ENCODE data around the gene ADAMTS15. TPM values are rescaled to one million over a fixed set of nuclear protein-coding genes. Genes with fewer than 3 reads are reported as not detected.

ADAMTS15 gene
- total RNA-seq, 2 experiments from 2014 or later: not detected

- Mint-ChIP-seq H3K4me3 (no peak overlapping the region), H3K27ac (no peak overlapping the region), H3K36me3 (ENCODE audit: low read depth) (no peaks in the 10 kb centered on the region), H3K4me1 (ENCODE audit: low read depth) (peaks cover 2% of the 10 kb centered on the region), H3K9me3 (no peaks in the 10 kb centered on the region), H3K27me3 (ENCODE audit: low read depth) (no peaks in the 10 kb centered on the region)
- DNase-seq: no peak
- CTCF ChIA-PET: interaction anchor here (0.9 kb wide), 1 partner anchor 452 kb away, joined by 4 read pairs; no protein-coding TSS in a partner anchor
- intact Hi-C loops (cut with micrococcal nuclease): no loop called here
Measured at GRCh38 chr11:130409594-130410388, 38.7 kb upstream of the ADAMTS15 start.

GRCh38 chr11:130411223-130411622, 37.2 kb upstream of the ADAMTS15 start:
- Mint-ChIP-seq H3K4me3 (no peak overlapping the region), H3K27me3 (ENCODE audit: low read depth) (no peaks in the 10 kb centered on the region), H3K27ac (no peak overlapping the region), H3K36me3 (ENCODE audit: low read depth) (no peaks in the 10 kb centered on the region), H3K4me1 (ENCODE audit: low read depth) (peaks cover 2% of the 10 kb centered on the region), H3K9me3 (no peaks in the 10 kb centered on the region)
- no peak for DNase-seq
- CTCF ChIA-PET: no interaction called here
- intact Hi-C loops (cut with micrococcal nuclease): no loop called here

GRCh38 chr11:130413405-130414106, 34.9 kb upstream of the ADAMTS15 start:
- intact Hi-C loops (cut with micrococcal nuclease): no loop called here
- DNase-seq: no peak
- Mint-ChIP-seq H3K4me1 (ENCODE audit: low read depth) (peaks cover 2% of the 10 kb centered on the region), H3K27ac (no peak overlapping the region), H3K36me3 (ENCODE audit: low read depth) (no peaks in the 10 kb centered on the region), H3K9me3 (no peaks in the 10 kb centered on the region), H3K4me3 (no peak overlapping the region), H3K27me3 (ENCODE audit: low read depth) (no peaks in the 10 kb centered on the region)
- CTCF ChIA-PET: no interaction called here

GRCh38 chr11:130414107-130415080, 34.1 kb upstream of the ADAMTS15 start:
- intact Hi-C loops (cut with micrococcal nuclease): no loop called here
- no peak overlapping the region for H3K4me3 Mint-ChIP-seq
- H3K4me1 Mint-ChIP-seq (ENCODE audit: low read depth): peaks cover 2% of the 10 kb centered on the region
- no peaks in the 10 kb centered on the region for H3K36me3 Mint-ChIP-seq (ENCODE audit: low read depth)
- H3K27ac Mint-ChIP-seq: no peak overlapping the region
- no peaks in the 10 kb centered on the region for H3K9me3 Mint-ChIP-seq
- H3K27me3 Mint-ChIP-seq (ENCODE audit: low read depth): no peaks in the 10 kb centered on the region
- CTCF ChIA-PET: no interaction called here
- no peak for DNase-seq

- no peaks in the 10 kb centered on the region for H3K9me3 Mint-ChIP-seq
Measured at GRCh38 chr11:130415731-130416529, 32.5 kb upstream of the ADAMTS15 start.

GRCh38 chr11:130416530-130416882, 31.9 kb upstream of the ADAMTS15 start:
- CTCF ChIA-PET: interaction anchor here (2.0 to 2.5 kb wide), 2 partner anchors 15 to 446 kb away, joined by 5 to 7 read pairs; no protein-coding TSS in a partner anchor
- Mint-ChIP-seq H3K4me3 (no peak overlapping the region), H3K4me1 (ENCODE audit: low read depth) (peaks cover 2% of the 10 kb centered on the region), H3K36me3 (ENCODE audit: low read depth) (no peaks in the 10 kb centered on the region), H3K27me3 (ENCODE audit: low read depth) (no peaks in the 10 kb centered on the region), H3K27ac (no peak overlapping the region), H3K9me3 (no peaks in the 10 kb centered on the region)
- no peak for DNase-seq
- intact Hi-C loops (cut with micrococcal nuclease): no loop called here

More at GRCh38 chr11:130415731-130416529, 32.5 kb upstream of the ADAMTS15 start:
- Mint-ChIP-seq H3K27me3 (ENCODE audit: low read depth) (no peaks in the 10 kb centered on the region), H3K36me3 (ENCODE audit: low read depth) (no peaks in the 10 kb centered on the region), H3K4me3 (no peak overlapping the region), H3K27ac (no peak overlapping the region), H3K4me1 (ENCODE audit: low read depth) (peaks cover 2% of the 10 kb centered on the region)
- no peak for DNase-seq
- intact Hi-C loops (cut with micrococcal nuclease): no loop called here
- CTCF ChIA-PET: interaction anchor here (2.0 to 2.5 kb wide), 2 partner anchors 15 to 446 kb away, joined by 5 to 7 read pairs; no protein-coding TSS in a partner anchor

- CTCF ChIA-PET: interaction anchor here (2.0 to 2.5 kb wide), 2 partner anchors 14 to 445 kb away, joined by 5 to 7 read pairs; no protein-coding TSS in a partner anchor
- peaks cover 2% of the 10 kb centered on the region for H3K4me1 Mint-ChIP-seq (ENCODE audit: low read depth)
- H3K9me3 Mint-ChIP-seq: no peaks in the 10 kb centered on the region
- H3K4me3 Mint-ChIP-seq: no peak overlapping the region
- no peaks in the 10 kb centered on the region for H3K36me3 Mint-ChIP-seq (ENCODE audit: low read depth)
- no peak for DNase-seq
- H3K27me3 Mint-ChIP-seq (ENCODE audit: low read depth): no peaks in the 10 kb centered on the region
- intact Hi-C loops (cut with micrococcal nuclease): no loop called here
- H3K27ac Mint-ChIP-seq: no peak overlapping the region
Measured at GRCh38 chr11:130416906-130417305, 31.5 kb upstream of the ADAMTS15 start.

GRCh38 chr11:130418210-130418609, 30.2 kb upstream of the ADAMTS15 start:
- intact Hi-C loops (cut with micrococcal nuclease): no loop called here
- DNase-seq: no peak
- Mint-ChIP-seq H3K36me3 (ENCODE audit: low read depth) (no peaks in the 10 kb centered on the region), H3K9me3 (no peaks in the 10 kb centered on the region), H3K4me1 (ENCODE audit: low read depth) (peaks cover 2% of the 10 kb centered on the region), H3K4me3 (no peak overlapping the region), H3K27ac (no peak overlapping the region), H3K27me3 (ENCODE audit: low read depth) (peaks cover 3% of the 10 kb centered on the region)
- CTCF ChIA-PET: no interaction called here

- Mint-ChIP-seq H3K36me3 (ENCODE audit: low read depth) (no peaks in the 10 kb centered on the region), H3K4me3 (no peak overlapping the region), H3K9me3 (no peaks in the 10 kb centered on the region), H3K4me1 (ENCODE audit: low read depth) (peaks cover 2% of the 10 kb centered on the region), H3K27me3 (ENCODE audit: low read depth) (peaks cover 3% of the 10 kb centered on the region), H3K27ac (no peak overlapping the region)
- no peak for DNase-seq
- CTCF ChIA-PET: no interaction called here
- intact Hi-C loops (cut with micrococcal nuclease): no loop called here
Measured at GRCh38 chr11:130418756-130419155, 29.7 kb upstream of the ADAMTS15 start.

- intact Hi-C loops (cut with micrococcal nuclease): no loop called here
- H3K4me3 Mint-ChIP-seq: no peak overlapping the region
- H3K36me3 Mint-ChIP-seq (ENCODE audit: low read depth): no peaks in the 10 kb centered on the region
- H3K27ac Mint-ChIP-seq: no peak overlapping the region
- H3K4me1 Mint-ChIP-seq (ENCODE audit: low read depth): no peaks in the 10 kb centered on the region
- no peaks in the 10 kb centered on the region for H3K9me3 Mint-ChIP-seq
- CTCF ChIA-PET: interaction anchor here (1.1 kb wide), 1 partner anchor 14 kb away, joined by 7 read pairs; no protein-coding TSS in a partner anchor
- no peak for DNase-seq
- peaks cover 12% of the 10 kb centered on the region for H3K27me3 Mint-ChIP-seq (ENCODE audit: low read depth)
Measured at GRCh38 chr11:130420478-130421198, 27.8 kb upstream of the ADAMTS15 start.

- H3K4me1 Mint-ChIP-seq (ENCODE audit: low read depth): no peaks in the 10 kb centered on the region
- intact Hi-C loops (cut with micrococcal nuclease): no loop called here
- no peak for DNase-seq
- H3K27ac Mint-ChIP-seq: no peak overlapping the region
- no peak overlapping the region for H3K4me3 Mint-ChIP-seq
- peaks cover 12% of the 10 kb centered on the region for H3K27me3 Mint-ChIP-seq (ENCODE audit: low read depth)
- no peaks in the 10 kb centered on the region for H3K9me3 Mint-ChIP-seq
- no peaks in the 10 kb centered on the region for H3K36me3 Mint-ChIP-seq (ENCODE audit: low read depth)
- CTCF ChIA-PET: interaction anchor here (0.6 to 1.1 kb wide), 2 partner anchors 14 to 191 kb away, joined by 3 to 7 read pairs; no protein-coding TSS in a partner anchor
Measured at GRCh38 chr11:130421199-130421585, 27.3 kb upstream of the ADAMTS15 start.

Measured in activated naive CD4-positive, alpha-beta T cell treated with anti-CD3 and anti-CD28 coated beads for 36 hours (primary cell).